Mucosa of stomach (tissue), 1 donor: Measurements from ENCODE around the gene RIPOR2.

Experiments used
- H3K27me3 ChIP-seq: one replicate; pipeline ENCODE4 v1.7.0; 2013; ENCODE audit warnings: mild to moderate bottlenecking, low read length; ENCODE audit not compliant: control insufficient read depth, insufficient read depth
- H3K36me3 ChIP-seq: one replicate; pipeline ENCODE4 v1.7.0; 2013; ENCODE audit warnings: low read length; ENCODE audit not compliant: control insufficient read depth, insufficient read depth
- H3K4me1 ChIP-seq: one replicate; pipeline ENCODE4 v1.7.0; 2013; ENCODE audit warnings: mild to moderate bottlenecking, low read length; ENCODE audit not compliant: control insufficient read depth, insufficient read depth
- H3K4me3 ChIP-seq: one replicate; pipeline ENCODE4 v1.7.0; 2013; ENCODE audit warnings: low read length
- H3K9ac ChIP-seq: one replicate; pipeline ENCODE4 v1.7.0; 2013; ENCODE audit warnings: mild to moderate bottlenecking, low read length, moderate library complexity
- H3K9me3 ChIP-seq: one replicate; pipeline ENCODE4 v1.7.0; 2013; ENCODE audit warnings: mild to moderate bottlenecking, low read length, moderate library complexity; ENCODE audit not compliant: control insufficient read depth
- donor health status: Pancreatic carcinoma.

RIPOR2 gene

GRCh38 chr6:24907919-24908649 is 27.7 kb downstream of the RIPOR2 start:
- Histone ChIP-seq H3K36me3 (no peaks in the 10 kb centered on the region), H3K4me1 (peaks cover 14% of the 10 kb centered on the region), H3K4me3 (no peak overlapping the region), H3K27me3 (peaks cover 33% of the 10 kb centered on the region), H3K9ac (no peak overlapping the region), H3K9me3 (no peaks in the 10 kb centered on the region)

- Histone ChIP-seq H3K36me3 (no peaks in the 10 kb centered on the region), H3K27me3 (peaks cover 16% of the 10 kb centered on the region), H3K4me1 (peaks cover 9% of the 10 kb centered on the region), H3K4me3 (no peak overlapping the region), H3K9me3 (no peaks in the 10 kb centered on the region), H3K9ac (no peak overlapping the region)
These were observed 29.4 kb downstream of the RIPOR2 start for GRCh38 chr6:24906314-24906713.

- Histone ChIP-seq H3K36me3 (no peaks in the 10 kb centered on the region), H3K9me3 (no peaks in the 10 kb centered on the region), H3K9ac (no peak overlapping the region), H3K27me3 (peaks cover 9% of the 10 kb centered on the region), H3K4me1 (peaks cover 5% of the 10 kb centered on the region), H3K4me3 (no peak overlapping the region)
These were observed 30.3 kb downstream of the RIPOR2 start for GRCh38 chr6:24905483-24905882.

- H3K27me3 ChIP-seq = no peaks in the 10 kb centered on the region
- no peaks in the 10 kb centered on the region for H3K4me1 ChIP-seq
- H3K9me3 ChIP-seq = no peaks in the 10 kb centered on the region
These were observed 32.1 kb downstream of the RIPOR2 start for GRCh38 chr6:24903681-24904080.

GRCh38 chr6:24902782-24903181 is 33.0 kb downstream of the RIPOR2 start:
- no peak overlapping the region for H3K9ac ChIP-seq
- no peaks in the 10 kb centered on the region for H3K27me3 ChIP-seq
- no peaks in the 10 kb centered on the region for H3K9me3 ChIP-seq
- no peaks in the 10 kb centered on the region for H3K36me3 ChIP-seq
- no peaks in the 10 kb centered on the region for H3K4me1 ChIP-seq
- H3K4me3 ChIP-seq = no peak overlapping the region

More at GRCh38 chr6:24903681-24904080, 32.1 kb downstream of the RIPOR2 start:
- Histone ChIP-seq H3K9ac (no peak overlapping the region), H3K4me3 (no peak overlapping the region), H3K36me3 (no peaks in the 10 kb centered on the region)

- no peaks in the 10 kb centered on the region for H3K27me3 ChIP-seq
- H3K36me3 ChIP-seq = no peaks in the 10 kb centered on the region
- no peaks in the 10 kb centered on the region for H3K9me3 ChIP-seq
- no peaks in the 10 kb centered on the region for H3K4me1 ChIP-seq
- no peak overlapping the region for H3K9ac ChIP-seq
- no peak overlapping the region for H3K4me3 ChIP-seq
These were observed 33.9 kb downstream of the RIPOR2 start for GRCh38 chr6:24901698-24902328.

- H3K9ac ChIP-seq = no peak overlapping the region
- H3K4me1 ChIP-seq = no peaks in the 10 kb centered on the region
- no peaks in the 10 kb centered on the region for H3K9me3 ChIP-seq
These were observed 34.7 kb downstream of the RIPOR2 start for GRCh38 chr6:24900917-24901697.

GRCh38 chr6:24899997-24900325 is 35.8 kb downstream of the RIPOR2 start:
- Histone ChIP-seq H3K27me3 (no peaks in the 10 kb centered on the region), H3K4me3 (no peak overlapping the region), H3K9ac (no peak overlapping the region), H3K4me1 (no peaks in the 10 kb centered on the region), H3K36me3 (no peaks in the 10 kb centered on the region), H3K9me3 (no peaks in the 10 kb centered on the region)

More at GRCh38 chr6:24900917-24901697, 34.7 kb downstream of the RIPOR2 start:
- Histone ChIP-seq H3K27me3 (no peaks in the 10 kb centered on the region), H3K4me3 (no peak overlapping the region), H3K36me3 (no peaks in the 10 kb centered on the region)

- Histone ChIP-seq H3K9me3 (no peaks in the 10 kb centered on the region), H3K4me1 (no peaks in the 10 kb centered on the region), H3K9ac (no peak overlapping the region), H3K27me3 (no peaks in the 10 kb centered on the region), H3K4me3 (no peak overlapping the region), H3K36me3 (no peaks in the 10 kb centered on the region)
These were observed 36.4 kb downstream of the RIPOR2 start for GRCh38 chr6:24899136-24899996.

GRCh38 chr6:24898676-24899075 is 37.1 kb downstream of the RIPOR2 start:
- Histone ChIP-seq H3K9ac (no peak overlapping the region), H3K4me3 (no peak overlapping the region), H3K27me3 (no peaks in the 10 kb centered on the region), H3K9me3 (no peaks in the 10 kb centered on the region), H3K36me3 (no peaks in the 10 kb centered on the region), H3K4me1 (no peaks in the 10 kb centered on the region)

GRCh38 chr6:24897186-24897585 is 38.6 kb downstream of the RIPOR2 start:
- Histone ChIP-seq H3K4me1 (no peaks in the 10 kb centered on the region), H3K9me3 (no peaks in the 10 kb centered on the region), H3K9ac (no peak overlapping the region), H3K36me3 (no peaks in the 10 kb centered on the region), H3K4me3 (no peak overlapping the region), H3K27me3 (no peaks in the 10 kb centered on the region)
